HG02973 (cell line): Measurements from ENCODE around the gene SLC17A7.
"Not testable (repeated sequence)": the region's sequence is repeated elsewhere in the genome, so short reads cannot be mapped to it uniquely, and the experiment has no call there.

Source experiments
- ATAC-seq: cut with Tn5 transposase; IDR thresholded peaks from one replicate; pipeline ENCODE4 v1.9.1; 2021; ENCODE audit warnings: moderate library complexity; ENCODE audit not compliant: unreplicated experiment

Gene SLC17A7

DNA sequence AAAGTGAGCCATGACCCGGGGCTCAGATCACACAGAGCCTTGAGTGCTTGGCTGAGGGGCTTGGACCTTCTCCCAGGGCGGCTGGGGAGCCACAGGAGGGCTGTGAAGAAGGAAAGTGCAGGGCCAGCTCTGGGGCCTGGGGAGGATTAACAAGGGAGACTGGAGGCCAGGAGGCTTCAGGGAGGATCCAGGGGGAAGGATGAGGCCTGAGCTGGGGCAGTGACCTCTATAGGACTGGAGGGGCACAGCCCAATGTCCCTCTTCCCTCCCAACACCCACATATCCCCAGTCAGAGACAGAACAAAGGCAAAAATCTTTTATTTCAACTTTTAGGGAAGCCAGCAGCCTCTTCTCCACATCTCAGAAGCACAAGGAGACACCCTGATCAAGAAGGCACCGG lies 4.7 kb upstream of the SLC17A7 start:
- ATAC-seq: no peak

DNA sequence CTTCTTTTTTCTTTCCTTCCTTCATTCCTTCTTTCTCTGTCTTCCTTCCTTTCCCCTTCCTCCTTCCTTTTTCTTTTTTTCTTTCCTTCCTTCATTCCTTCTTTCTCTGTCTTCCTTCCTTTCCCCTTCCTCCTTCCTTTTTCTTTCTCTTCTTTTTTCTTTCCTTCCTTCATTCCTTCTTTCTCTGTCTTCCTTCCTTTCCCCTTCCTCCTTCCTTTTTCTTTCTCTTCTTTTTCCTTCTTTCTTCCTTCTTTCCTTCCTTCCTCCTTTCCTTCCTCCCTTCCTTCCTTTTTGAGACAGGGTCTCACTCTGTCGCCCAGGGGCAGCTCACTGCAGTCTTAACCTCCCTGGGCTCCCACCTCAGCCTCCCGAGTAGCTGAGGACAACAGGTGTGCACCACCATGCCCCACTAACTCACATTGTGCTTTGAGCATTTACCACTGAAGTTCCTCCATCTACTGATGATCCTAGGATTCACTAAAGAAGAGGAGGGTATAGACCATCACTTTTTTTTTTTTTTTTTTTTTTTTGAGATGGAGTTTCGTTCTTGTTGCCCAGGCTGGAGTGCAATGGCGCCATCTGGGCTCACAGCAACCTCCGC lies 2.9 kb upstream of the SLC17A7 start:
- not testable (repeated sequence) for ATAC-seq

- ATAC-seq: peak; percentile 69
These were observed 2.2 kb upstream of the SLC17A7 start for GRCh38 chr19:49443366-49444099.

GRCh38 chr19:49442771-49443365 lies 1.5 kb upstream of the SLC17A7 start:
- peak; percentile 3 for ATAC-seq

DNA sequence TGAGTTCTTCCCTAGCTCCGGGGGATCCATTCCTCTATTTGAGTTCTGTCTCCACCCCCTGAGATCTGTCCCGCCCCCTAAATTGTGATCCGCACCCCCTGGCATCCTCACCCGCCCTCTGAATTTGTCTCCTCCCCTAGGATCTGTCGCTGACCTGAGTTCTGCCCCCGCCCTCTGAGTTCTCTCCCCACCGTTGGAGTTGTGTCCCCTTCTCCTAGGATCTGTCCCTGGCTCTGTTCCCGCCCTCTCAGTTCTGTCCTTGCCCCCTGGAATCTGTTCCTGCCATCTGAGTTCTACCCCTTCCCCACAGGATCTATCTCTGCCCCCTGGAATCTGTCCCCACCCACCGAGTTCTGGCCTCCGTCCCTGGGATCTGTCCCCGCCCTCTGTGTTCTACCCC lies 1.0 kb upstream of the SLC17A7 start:
- ATAC-seq: no peak

GRCh38 chr19:49441960-49442350 lies 628 bp upstream of the SLC17A7 start:
- no peak for ATAC-seq

DNA sequence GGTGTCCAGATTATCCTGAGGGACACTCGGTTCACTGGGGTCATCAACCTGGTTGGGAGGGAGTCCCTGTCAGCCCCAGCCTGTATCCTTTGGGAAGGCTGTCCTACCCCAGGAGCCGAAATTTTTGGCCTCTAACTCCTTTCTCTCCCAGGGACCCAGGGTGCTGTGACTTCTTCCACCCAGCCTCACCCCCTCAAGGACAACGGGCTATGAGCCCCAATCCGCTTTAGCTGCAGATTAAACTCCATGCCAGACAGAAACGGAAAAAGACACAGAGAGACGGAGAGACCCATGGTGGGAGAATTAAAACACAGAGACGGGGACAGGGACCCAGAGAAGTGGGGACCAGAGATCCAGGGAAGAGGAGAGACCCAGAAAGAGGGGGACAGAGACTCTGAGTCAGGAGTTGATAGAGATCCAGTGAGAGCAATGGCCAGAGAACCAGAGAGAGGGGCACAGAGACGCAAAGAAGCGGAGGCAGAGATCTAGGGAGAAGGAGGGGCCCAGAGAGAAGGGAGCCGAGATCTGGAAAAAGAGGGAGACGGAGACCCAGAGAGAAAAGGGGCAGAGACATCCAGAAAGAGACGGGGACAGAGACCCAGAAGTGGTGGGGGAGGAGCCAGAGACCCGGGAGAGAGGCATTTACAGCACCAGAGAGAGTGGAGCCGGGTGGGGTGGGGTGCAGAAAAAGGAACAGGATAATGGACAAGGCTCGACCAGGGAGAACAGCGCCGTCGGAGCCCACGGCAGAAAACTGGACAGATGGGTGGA lies 703 bp downstream of the SLC17A7 start:
- ATAC-seq: no peak

GRCh38 chr19:49439836-49440235 lies 1.5 kb downstream of the SLC17A7 start:
- no peak for ATAC-seq

DNA sequence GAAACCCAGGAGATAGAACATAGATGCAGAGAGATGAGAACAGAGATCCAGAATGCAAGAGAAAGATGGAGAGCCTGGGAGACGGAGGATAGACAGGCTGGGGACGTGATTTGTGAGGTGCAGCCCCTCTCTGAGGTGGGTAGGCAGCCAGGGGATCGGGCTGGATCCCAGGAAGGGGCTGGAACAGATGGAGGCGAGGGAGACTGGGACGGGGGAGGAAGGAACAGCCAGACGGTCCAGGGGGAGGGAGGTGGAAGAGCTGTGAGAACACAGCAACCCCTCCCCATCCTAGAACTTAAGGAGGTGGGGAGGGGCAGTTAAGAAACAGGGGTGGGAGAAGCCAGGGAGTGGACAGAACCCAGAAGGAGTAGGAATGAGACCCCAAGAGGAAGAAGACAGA lies 3.1 kb downstream of the SLC17A7 start:
- ATAC-seq: no peak

- no peak for ATAC-seq
These were observed 4.1 kb downstream of the SLC17A7 start for GRCh38 chr19:49437231-49437630.

GRCh38 chr19:49436381-49437017 lies 4.8 kb downstream of the SLC17A7 start:
- ATAC-seq: no peak

DNA sequence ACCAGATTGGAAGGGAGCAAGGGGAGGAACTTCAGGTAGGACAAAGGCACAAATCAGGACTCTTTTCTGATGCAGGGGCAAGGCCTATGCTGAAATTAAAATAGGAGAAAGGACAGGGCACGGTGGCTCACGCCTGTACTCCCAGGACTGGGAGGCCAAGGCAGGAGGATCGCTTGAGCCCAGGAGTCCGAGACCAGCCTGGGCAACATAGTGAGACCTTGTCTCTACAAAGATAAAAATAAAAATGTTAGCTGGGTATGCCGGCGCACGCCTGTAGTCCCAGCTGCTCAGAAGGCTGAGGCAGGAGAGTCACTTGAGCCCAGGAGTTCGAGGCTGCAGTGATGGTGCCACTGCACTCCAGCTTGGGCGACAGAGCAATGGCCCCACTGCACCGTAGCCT lies 5.7 kb downstream of the SLC17A7 start:
- no peak for ATAC-seq

DNA sequence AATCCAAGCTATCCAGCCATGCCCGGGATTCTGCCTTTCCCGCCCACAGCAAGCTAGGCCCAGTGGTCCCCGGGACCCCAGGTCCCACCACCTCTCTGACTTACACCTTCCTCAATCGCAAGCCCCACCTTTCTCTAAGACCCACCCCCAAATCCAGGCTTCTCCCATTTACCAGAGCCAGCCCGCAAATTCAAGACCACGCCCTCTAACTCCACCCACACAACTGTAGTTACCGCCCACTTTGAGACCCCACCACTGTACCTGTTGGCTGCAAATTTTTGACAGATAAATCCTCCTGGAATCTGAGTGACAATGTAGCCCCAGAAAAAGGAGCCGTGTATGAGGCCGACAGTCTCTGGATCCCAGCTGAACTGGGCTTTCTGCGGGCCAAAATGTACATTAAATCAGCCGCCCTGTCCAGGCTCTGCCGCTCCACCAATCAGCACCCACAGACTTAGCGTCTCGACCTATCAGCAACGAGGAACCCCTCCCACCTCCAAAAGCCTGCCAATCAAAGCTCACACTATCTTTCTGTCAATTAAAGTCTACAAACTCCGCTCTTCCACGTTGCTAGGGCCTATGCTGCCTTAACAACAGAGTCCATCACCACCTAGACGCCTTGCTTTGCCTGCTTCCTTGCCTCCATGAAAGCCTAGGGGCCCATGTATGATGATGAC lies 6.3 kb downstream of the SLC17A7 start:
- no peak for ATAC-seq

DNA sequence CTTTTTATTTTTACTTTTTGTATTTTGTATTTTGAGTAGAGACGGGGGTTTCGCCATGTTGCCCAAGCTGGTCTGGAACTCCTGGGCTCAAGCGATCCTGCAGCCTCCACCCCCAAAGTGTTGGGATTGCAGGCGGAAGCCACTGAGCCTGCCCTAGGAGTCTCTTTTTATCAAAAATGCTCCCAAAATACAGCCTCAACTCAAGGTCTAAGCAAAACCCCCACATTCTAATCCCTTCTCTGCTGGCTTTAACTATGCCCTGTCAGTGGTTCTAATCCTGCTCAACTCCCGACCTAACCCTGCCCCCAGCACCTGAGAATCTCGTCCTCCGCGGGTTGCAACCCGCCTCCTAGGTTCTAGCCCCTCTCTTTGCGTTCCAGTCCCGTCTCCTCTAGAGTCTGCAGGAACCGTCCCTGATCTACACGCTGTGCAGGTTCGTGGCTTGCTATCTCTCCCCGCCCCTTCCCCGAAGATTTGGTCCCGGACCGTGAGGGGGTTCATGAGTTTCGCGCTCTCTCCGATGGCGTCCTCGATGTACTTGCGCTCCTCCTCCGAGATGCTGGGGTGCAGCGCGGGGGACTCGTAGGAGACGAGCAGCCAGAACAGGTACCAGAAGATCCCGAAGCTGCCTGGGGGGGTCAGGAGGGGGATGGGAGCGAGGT lies 8.0 kb downstream of the SLC17A7 start:
- no peak for ATAC-seq

DNA sequence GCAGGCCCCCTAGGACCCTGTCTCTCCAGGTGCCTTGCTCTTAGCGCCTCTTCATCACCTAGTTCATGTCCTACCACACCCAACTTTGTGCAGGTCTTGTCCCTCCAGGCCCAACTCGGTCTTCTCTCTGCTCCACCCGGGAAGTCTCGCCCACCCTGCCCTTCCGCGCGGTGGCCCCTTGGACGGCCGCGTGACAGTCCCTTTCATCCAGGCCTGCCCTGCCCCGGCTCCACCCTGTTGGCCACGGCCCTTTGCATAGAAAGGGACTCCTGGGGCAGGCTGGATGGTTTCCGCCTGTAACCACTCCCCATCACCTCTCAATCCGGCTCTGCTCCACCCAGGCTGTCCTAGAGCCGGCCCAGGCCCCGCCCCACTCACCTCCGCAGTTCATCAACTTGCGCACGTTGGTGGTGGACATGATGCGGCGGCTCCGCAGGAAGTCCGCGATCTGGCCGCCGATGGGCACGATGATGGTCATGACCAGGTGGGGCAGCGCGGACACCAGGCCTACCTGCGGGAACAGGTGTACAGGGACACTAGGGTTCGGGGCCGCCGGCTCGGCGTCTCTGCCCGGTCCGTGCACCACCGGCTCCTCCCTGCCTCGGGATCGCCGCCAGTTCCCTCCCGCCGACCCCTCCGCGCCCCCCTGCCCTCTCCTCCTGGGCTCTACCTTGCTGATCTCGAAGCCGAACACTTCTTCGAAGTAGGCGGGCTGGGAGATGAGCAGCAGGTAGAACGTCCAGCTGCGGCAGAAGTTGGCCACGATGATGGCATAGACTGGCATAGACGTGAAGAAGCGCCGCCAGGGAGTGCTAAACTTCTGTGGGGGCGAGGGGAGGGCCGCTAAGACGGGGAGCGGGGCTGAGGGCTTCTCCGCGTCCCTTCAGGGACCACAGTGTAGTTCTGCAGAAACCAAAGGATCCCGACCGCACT lies 8.9 kb downstream of the SLC17A7 start:
- no peak for ATAC-seq

- no peak for ATAC-seq
These were observed 10.0 kb downstream of the SLC17A7 start for GRCh38 chr19:49431330-49431749.

GRCh38 chr19:49430678-49431329 lies 10.5 kb downstream of the SLC17A7 start:
- ATAC-seq: no peak

- ATAC-seq: no peak
These were observed 11.1 kb downstream of the SLC17A7 start for GRCh38 chr19:49430172-49430677.
